Smooth muscle cell (in vitro differentiated cells): ENCODE measurements around the gene SNX25. TPM values are rescaled to one million over a fixed set of nuclear protein-coding genes. Genes with fewer than 3 reads are reported as not detected.

ENCODE experiments used
- DNase-seq: peaks from one replicate; lab custom pipeline; 2025; ENCODE audit not compliant: unreplicated experiment; lab: John Stamatoyannopoulos, UW
- H2AFZ ChIP-seq: fragments of 200-600 bp; sonication (generic); 2 replicates; pipeline ENCODE4 v1.6.0; 2016; ENCODE audit warnings: antibody characterized with exemption, low read depth, mild to moderate bottlenecking
- H3F3A ChIP-seq: fragments of 200-600 bp; sonication (generic); 2 replicates; pipeline ENCODE4 v1.6.0; 2017; ENCODE audit warnings: antibody characterized with exemption, low read depth
- H3K27ac ChIP-seq: fragments of 200-600 bp; sonication (generic); 2 replicates; pipeline ENCODE4 v1.5.1; 2016; ENCODE audit warnings: low read depth, mild to moderate bottlenecking
- H3K27me3 ChIP-seq: fragments of 200-600 bp; sonication (generic); 2 replicates; pipeline ENCODE4 v1.6.1; 2016; ENCODE audit warnings: low read depth, mild to moderate bottlenecking
- H3K36me3 ChIP-seq: fragments of 200-600 bp; sonication (generic); 2 replicates; pipeline ENCODE4 v1.5.1; 2016; ENCODE audit warnings: low read depth
- H3K4me1 ChIP-seq: fragments of 200-600 bp; sonication (generic); 2 replicates; pipeline ENCODE4 v1.5.1; 2016; ENCODE audit warnings: low read depth
- H3K4me2 ChIP-seq: fragments of 200-600 bp; sonication (generic); 2 replicates; pipeline ENCODE4 v1.6.0; 2016; ENCODE audit warnings: mild to moderate bottlenecking
- H3K4me3 ChIP-seq: fragments of 200-600 bp; sonication (generic); 2 replicates; pipeline ENCODE4 v1.5.1; 2016; ENCODE audit warnings: mild to moderate bottlenecking
- H3K79me2 ChIP-seq: fragments of 200-600 bp; sonication (generic); 2 replicates; pipeline ENCODE4 v1.6.0; 2016; ENCODE audit warnings: low read depth, mild to moderate bottlenecking
- H3K9ac ChIP-seq: fragments of 200-600 bp; sonication (generic); 2 replicates; pipeline ENCODE4 v1.6.0; 2016; ENCODE audit warnings: low read depth
- H3K9me3 ChIP-seq: fragments of 200-600 bp; sonication (generic); replicated peaks from 2 replicates; pipeline ENCODE4 v1.5.1; 2016; ENCODE audit warnings: low read depth
- H4K20me1 ChIP-seq: fragments of 200-600 bp; sonication (generic); 2 replicates; pipeline ENCODE4 v1.6.0; 2016; ENCODE audit warnings: low read depth
- WGBS: methylation state at CpG from one replicate; pipeline ENCODE4 v1.1.7; 2016; ENCODE audit warnings: low lambda C conversion rate; 5-methylcytosine and 5-hydroxymethylcytosine counted together
- polyA plus RNA-seq: library from polyadenylated mRNA; unstranded; fragments of >200 nt; fragmentation: Nextera tagmentation; extraction: Ambion mirVana; gene quantifications from 2 replicates; pipeline ENCODE4 v1.2.1, GENCODE V29; 2016
- total RNA-seq: library from RNA; depleted of rRNA; stranded (reverse); fragments of >200 nt; gene quantifications from 2 replicates; pipeline ENCODE4 v1.2.3, GENCODE V29; 2014
- TF ChIP-seq, protein P1 (sequence below): fragments of 200-600 bp; sonication (generic); IDR thresholded peaks from 2 replicates; pipeline ENCODE4 v1.5.1; 2017; ENCODE audit warnings: borderline replicate concordance, mild to moderate bottlenecking, antibody characterized with exemption; ENCODE audit not compliant: insufficient read depth, poor library complexity, severe bottlenecking

SNX25 gene
- total and polyA plus RNA-seq, 2 experiments from 2014 or later = 12.3 to 23.6 TPM

DNA sequence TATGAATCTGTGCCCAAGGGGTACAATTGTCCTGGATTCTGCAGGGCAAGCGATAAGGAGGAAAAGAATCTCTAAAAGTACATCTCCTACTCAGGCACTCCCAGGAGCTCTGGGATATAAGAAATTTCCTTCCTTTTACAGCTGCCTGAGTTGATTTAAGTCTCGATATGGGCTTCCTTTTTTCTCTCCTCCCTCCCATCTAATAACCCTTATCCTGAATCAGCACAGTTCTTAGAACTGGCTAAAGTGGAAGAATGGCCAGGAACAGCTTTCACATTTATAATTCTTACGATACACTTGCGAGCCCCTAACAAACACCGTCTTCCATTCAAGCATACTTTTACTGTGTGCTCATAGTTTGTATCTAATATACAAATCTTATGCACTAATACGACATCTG is 165.2 kb downstream of the SNX25 start:
- TF ChIP-seq, protein P1, sequence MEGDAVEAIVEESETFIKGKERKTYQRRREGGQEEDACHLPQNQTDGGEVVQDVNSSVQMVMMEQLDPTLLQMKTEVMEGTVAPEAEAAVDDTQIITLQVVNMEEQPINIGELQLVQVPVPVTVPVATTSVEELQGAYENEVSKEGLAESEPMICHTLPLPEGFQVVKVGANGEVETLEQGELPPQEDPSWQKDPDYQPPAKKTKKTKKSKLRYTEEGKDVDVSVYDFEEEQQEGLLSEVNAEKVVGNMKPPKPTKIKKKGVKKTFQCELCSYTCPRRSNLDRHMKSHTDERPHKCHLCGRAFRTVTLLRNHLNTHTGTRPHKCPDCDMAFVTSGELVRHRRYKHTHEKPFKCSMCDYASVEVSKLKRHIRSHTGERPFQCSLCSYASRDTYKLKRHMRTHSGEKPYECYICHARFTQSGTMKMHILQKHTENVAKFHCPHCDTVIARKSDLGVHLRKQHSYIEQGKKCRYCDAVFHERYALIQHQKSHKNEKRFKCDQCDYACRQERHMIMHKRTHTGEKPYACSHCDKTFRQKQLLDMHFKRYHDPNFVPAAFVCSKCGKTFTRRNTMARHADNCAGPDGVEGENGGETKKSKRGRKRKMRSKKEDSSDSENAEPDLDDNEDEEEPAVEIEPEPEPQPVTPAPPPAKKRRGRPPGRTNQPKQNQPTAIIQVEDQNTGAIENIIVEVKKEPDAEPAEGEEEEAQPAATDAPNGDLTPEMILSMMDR = no peak
- Histone ChIP-seq H3K36me3 (no peaks in the 10 kb centered on the region), H3K4me2 (no peak overlapping the region), H2AFZ (no peak overlapping the region), H3K4me3 (no peak overlapping the region), H3K9me3 (no peaks in the 10 kb centered on the region), H3K4me1 (no peaks in the 10 kb centered on the region), H3K79me2 (no peaks in the 10 kb centered on the region), H3K9ac (no peak overlapping the region), H3K27ac (no peak overlapping the region), H3K27me3 (no peaks in the 10 kb centered on the region), H3F3A (no peaks in the 10 kb centered on the region), H4K20me1 (no peaks in the 10 kb centered on the region)
- 94% methylated on average over 6 of the region's 6 CpGs for WGBS
- DNase-seq = no peak

DNA sequence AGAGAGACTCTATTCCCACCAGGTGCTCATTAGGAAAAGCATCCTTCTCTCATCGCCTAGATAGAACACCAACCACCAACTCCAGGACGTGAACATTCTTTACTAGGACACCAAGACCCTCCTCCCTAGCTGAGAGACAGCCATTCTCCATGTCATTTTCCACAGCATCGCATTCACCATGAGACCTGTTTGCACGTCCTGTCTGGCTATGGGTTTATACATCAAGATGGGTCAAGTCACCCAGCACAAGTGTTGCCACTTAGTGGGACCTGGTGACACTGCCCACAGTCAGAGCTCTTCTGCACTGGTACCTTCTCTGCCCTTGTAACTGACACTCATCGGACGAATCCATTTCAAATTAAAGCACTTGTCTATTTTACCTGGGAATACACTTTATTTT is 168.9 kb downstream of the SNX25 start:
- Histone ChIP-seq H2AFZ (no peak overlapping the region), H3K9me3 (no peaks in the 10 kb centered on the region), H3K4me2 (no peak overlapping the region), H3K79me2 (no peaks in the 10 kb centered on the region), H3K27ac (no peak overlapping the region), H3K36me3 (no peaks in the 10 kb centered on the region), H3K4me1 (no peaks in the 10 kb centered on the region), H4K20me1 (no peaks in the 10 kb centered on the region), H3K4me3 (no peak overlapping the region), H3K9ac (no peak overlapping the region), H3K27me3 (no peaks in the 10 kb centered on the region), H3F3A (no peaks in the 10 kb centered on the region)
- DNase-seq = no peak
- TF ChIP-seq, protein P1 = no peak
- 91% methylated on average over 6 of the region's 6 CpGs for WGBS

DNA sequence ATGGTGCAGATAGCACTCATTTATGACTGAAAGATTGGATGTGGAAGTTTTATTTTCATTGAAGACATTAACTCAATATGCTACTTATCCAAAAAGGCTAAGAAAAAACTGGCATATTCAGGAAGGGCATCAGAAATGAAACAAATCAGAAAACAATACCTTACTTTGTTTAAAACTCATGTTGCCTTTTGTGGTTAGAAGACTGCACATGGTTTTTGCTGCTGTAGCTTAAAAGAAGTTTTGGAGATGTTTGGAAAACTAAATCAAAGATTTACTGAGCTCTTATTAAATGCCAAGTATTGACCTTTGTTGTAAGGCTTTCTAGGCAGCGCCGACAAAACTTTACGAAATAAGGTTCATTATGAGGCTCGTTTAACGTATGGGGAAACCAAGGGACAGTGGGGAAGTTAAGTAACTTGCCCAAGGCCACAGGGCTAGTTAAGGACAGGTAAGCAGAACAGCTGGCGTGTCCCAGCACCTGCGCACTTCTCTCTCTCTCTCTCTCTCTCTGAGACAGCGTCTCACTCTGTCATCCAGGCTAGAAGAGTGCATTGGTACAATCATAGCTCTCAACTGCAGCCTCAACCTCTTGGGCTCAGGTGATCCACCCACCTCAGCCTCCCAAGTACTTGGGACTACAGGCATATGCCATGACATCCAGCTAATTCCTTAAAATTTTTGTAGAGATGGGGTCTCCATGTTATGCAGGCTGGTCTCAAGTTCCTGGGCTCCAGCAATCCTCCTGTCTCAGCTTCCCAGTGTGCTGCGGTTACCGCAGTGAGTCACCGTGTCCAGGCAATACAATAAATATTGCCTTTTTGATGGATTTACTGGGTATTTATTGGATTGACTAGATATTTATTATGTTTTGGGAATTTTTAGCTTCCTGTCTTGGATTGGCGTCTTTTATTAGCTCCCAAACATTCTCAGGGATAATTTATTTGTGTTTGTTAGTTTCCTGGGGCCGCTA is 170.2 kb downstream of the SNX25 start:
- H3K4me3 ChIP-seq = no peak overlapping the region
- H2AFZ ChIP-seq = no peak overlapping the region

More for the DNA sequence above, 170.2 kb downstream of the SNX25 start:
- no peaks in the 10 kb centered on the region for H3K4me1 ChIP-seq
- no peak overlapping the region for H3K4me2 ChIP-seq
- whole genome bisulfite sequencing = 94% methylated on average over 13 of the region's 13 CpGs
- no peaks in the 10 kb centered on the region for H3K36me3 ChIP-seq
- TF ChIP-seq, protein P1 = no peak
- no peaks in the 10 kb centered on the region for H3K79me2 ChIP-seq
- no peak overlapping the region for H3K9ac ChIP-seq
- no peaks in the 10 kb centered on the region for H3K27me3 ChIP-seq
- no peaks in the 10 kb centered on the region for H3K9me3 ChIP-seq
- no peaks in the 10 kb centered on the region for H4K20me1 ChIP-seq
- no peaks in the 10 kb centered on the region for H3F3A ChIP-seq
- no peak for DNase-seq
- no peak overlapping the region for H3K27ac ChIP-seq
